ENCODE data around the gene KCNH2. TPM values are rescaled to one million over a fixed set of nuclear protein-coding genes. Genes with fewer than 3 reads are reported as not detected.

The KCNH2 gene
- total RNA-seq, 1 donor from 2014 or later = 2.1 TPM

DNA sequence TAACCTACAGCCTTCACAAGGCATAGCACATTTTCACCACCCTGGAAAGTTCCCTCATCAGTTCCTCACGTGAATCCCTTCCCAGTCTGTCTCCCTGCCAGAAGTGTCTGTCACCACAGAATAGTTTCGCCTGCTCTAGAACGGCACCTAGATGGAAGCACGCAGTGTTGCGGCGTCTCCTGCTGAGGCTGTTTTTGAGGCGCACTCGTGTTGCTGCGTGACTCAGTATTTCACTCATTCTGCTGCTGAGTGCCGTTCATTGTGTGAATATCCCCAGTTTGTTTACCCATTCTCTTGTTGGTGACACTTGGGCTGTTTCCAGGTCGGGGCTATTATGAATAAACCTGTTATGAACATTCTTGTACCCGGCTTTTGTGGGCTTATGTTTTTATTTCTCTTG is 25.5 kb upstream of the KCNH2 start:
- TF ChIP-seq, protein P1, sequence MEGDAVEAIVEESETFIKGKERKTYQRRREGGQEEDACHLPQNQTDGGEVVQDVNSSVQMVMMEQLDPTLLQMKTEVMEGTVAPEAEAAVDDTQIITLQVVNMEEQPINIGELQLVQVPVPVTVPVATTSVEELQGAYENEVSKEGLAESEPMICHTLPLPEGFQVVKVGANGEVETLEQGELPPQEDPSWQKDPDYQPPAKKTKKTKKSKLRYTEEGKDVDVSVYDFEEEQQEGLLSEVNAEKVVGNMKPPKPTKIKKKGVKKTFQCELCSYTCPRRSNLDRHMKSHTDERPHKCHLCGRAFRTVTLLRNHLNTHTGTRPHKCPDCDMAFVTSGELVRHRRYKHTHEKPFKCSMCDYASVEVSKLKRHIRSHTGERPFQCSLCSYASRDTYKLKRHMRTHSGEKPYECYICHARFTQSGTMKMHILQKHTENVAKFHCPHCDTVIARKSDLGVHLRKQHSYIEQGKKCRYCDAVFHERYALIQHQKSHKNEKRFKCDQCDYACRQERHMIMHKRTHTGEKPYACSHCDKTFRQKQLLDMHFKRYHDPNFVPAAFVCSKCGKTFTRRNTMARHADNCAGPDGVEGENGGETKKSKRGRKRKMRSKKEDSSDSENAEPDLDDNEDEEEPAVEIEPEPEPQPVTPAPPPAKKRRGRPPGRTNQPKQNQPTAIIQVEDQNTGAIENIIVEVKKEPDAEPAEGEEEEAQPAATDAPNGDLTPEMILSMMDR (IDR thresholded peaks at IDR 0.05; ENCODE audit: insufficient read depth, low read length, poor library complexity, severe bottlenecking) = no peak
- H3K36me3 ChIP-seq (ENCODE audit: control insufficient read depth, insufficient read depth, low read length) = no peaks in the 10 kb centered on the region
- H3K27me3 ChIP-seq (ENCODE audit: control insufficient read depth, insufficient read depth, low read length) = peaks cover 2% of the 10 kb centered on the region
- no peak overlapping the region for H3K4me3 ChIP-seq (ENCODE audit: low read depth, low read length)
- DNase-seq (ENCODE audit: low read depth) = no peak

DNA sequence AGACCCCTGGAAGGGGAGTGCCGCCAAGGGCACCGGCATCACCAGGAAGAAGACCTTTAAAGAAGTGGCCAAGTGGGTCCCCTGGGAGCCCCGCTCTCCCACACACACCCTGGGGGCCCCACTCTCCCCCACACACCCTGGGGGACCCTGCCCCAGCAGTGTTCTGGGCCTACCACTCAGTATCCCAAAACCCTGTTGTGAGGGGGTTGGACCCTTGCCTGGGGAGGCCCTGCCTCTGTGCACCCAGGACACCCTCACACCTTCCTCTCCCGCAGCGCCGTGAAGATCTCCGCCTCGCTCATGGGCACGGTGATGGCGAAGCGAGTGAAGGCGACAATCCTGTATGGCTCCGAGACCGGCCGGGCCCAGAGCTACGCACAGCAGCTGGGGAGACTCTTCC is 23.4 kb upstream of the KCNH2 start:
- no peak for DNase-seq (ENCODE audit: low read depth)
- TF ChIP-seq, protein P1 (IDR thresholded peaks at IDR 0.05; ENCODE audit: insufficient read depth, low read length, poor library complexity, severe bottlenecking) = no peak
- Histone ChIP-seq H3K27me3 (ENCODE audit: control insufficient read depth, insufficient read depth, low read length) (peaks cover 9% of the 10 kb centered on the region), H3K4me3 (ENCODE audit: low read depth, low read length) (no peak overlapping the region), H3K36me3 (ENCODE audit: control insufficient read depth, insufficient read depth, low read length) (no peaks in the 10 kb centered on the region)

DNA sequence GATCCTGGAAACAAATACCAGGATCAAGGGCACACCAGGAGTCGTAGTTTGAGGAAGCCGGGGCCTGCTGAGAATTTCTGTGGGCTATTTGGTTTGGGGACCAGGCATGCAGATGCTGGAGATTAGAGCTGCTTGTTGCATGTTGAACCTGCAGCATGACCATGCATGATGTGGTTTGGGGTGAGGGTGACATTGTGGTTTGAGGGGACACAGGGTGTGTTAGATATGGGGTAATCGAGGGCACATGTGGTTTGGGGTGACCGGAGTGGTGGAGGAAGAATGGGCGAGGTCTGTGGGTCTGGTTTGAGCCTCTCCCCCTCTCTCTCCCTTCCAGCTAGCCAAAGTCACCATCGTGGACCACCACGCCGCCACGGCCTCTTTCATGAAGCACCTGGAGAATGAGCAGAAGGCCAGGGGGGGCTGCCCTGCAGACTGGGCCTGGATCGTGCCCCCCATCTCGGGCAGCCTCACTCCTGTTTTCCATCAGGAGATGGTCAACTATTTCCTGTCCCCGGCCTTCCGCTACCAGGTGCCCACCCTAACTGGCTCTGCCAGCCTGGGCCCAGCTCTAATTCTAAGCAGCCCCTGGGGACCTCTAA is 22.9 kb upstream of the KCNH2 start:
- no peak for DNase-seq (ENCODE audit: low read depth)
- Histone ChIP-seq H3K36me3 (ENCODE audit: control insufficient read depth, insufficient read depth, low read length) (no peaks in the 10 kb centered on the region), H3K27me3 (ENCODE audit: control insufficient read depth, insufficient read depth, low read length) (peaks cover 9% of the 10 kb centered on the region), H3K4me3 (ENCODE audit: low read depth, low read length) (no peak overlapping the region)
- TF ChIP-seq, protein P1 (IDR thresholded peaks at IDR 0.05; ENCODE audit: insufficient read depth, low read length, poor library complexity, severe bottlenecking) = no peak

DNA sequence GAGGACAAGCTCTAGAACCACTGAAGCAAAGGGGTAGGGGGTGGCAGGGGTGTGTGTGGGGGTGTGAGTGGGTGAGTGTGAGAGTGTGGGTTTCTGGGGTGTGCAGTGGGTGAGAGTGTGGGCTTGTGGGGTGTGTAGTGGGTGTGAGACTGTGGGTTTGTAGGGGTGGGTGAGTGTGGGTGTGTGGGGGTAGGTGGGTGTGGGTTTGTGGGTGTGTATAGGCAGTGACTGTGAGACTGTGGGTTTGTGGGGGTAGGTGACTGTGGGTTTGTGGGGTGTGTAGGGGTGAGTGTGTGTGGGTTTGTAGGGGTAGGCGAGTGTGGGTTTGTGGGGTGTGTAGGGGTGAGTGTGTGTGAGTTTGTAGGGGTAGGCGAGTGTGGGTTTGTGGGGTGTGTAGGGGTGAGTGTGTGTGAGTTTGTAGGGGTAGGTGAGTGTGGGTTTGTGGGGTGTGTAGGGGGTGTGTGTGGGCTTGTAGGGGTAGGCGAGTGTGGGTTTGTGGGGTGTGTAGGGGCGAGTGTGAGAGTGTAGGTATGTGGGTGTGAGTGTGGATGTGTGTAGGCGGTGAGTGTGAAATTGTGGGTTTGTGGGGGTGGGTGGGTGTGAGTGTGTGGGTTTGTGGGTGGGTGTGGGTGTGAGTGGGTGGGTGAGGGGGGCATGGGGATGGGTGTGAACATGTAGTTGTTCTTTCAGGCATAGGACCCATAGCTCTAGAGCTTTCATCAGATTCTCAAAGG is 21.5 kb upstream of the KCNH2 start:
- H3K4me3 ChIP-seq (ENCODE audit: low read depth, low read length) = no peak overlapping the region
- DNase-seq (ENCODE audit: low read depth) = no peak
- TF ChIP-seq, protein P1 (IDR thresholded peaks at IDR 0.05; ENCODE audit: insufficient read depth, low read length, poor library complexity, severe bottlenecking) = no peak
- no peaks in the 10 kb centered on the region for H3K36me3 ChIP-seq (ENCODE audit: control insufficient read depth, insufficient read depth, low read length)
- H3K27me3 ChIP-seq (ENCODE audit: control insufficient read depth, insufficient read depth, low read length) = peaks cover 7% of the 10 kb centered on the region

DNA sequence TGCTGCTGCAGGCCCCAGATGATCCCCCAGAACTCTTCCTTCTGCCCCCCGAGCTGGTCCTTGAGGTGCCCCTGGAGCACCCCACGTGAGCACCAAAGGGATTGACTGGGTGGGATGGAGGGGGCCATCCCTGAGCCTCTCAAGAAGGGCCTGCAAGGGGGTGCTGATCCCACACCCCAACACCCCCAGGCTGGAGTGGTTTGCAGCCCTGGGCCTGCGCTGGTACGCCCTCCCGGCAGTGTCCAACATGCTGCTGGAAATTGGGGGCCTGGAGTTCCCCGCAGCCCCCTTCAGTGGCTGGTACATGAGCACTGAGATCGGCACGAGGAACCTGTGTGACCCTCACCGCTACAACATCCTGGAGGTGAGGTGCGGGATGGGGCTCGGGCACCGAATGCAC is 20.9 kb upstream of the KCNH2 start:
- TF ChIP-seq, protein P1 (IDR thresholded peaks at IDR 0.05; ENCODE audit: insufficient read depth, low read length, poor library complexity, severe bottlenecking) = no peak
- DNase-seq (ENCODE audit: low read depth) = no peak
- H3K27me3 ChIP-seq (ENCODE audit: control insufficient read depth, insufficient read depth, low read length) = peaks cover 7% of the 10 kb centered on the region
- no peak overlapping the region for H3K4me3 ChIP-seq (ENCODE audit: low read depth, low read length)
- no peaks in the 10 kb centered on the region for H3K36me3 ChIP-seq (ENCODE audit: control insufficient read depth, insufficient read depth, low read length)

Data from kidney epithelial cell (primary cell).